HG03139 (cell line): ENCODE measurements around the gene FFAR3.
"Not testable (repeated sequence)": the region's sequence is repeated elsewhere in the genome, so short reads cannot be mapped to it uniquely, and the experiment has no call there.

ENCODE experiments used
- ATAC-seq: cut with Tn5 transposase; IDR thresholded peaks from one replicate; pipeline ENCODE4 v1.9.1; 2021; ENCODE audit not compliant: unreplicated experiment

The FFAR3 gene

GRCh38 chr19:35349614-35350521 is 8.4 kb upstream of the FFAR3 start:
- no peak for ATAC-seq

GRCh38 chr19:35350591-35350990 is 7.7 kb upstream of the FFAR3 start:
- ATAC-seq = no peak

GRCh38 chr19:35351411-35352176 is 6.7 kb upstream of the FFAR3 start:
- ATAC-seq = no peak

GRCh38 chr19:35352177-35352447 is 6.1 kb upstream of the FFAR3 start:
- no peak for ATAC-seq

- ATAC-seq = no peak
These were observed 5.6 kb upstream of the FFAR3 start for GRCh38 chr19:35352448-35353304.

GRCh38 chr19:35353635-35354034 is 4.6 kb upstream of the FFAR3 start:
- no peak for ATAC-seq

- no peak for ATAC-seq
These were observed 3.4 kb upstream of the FFAR3 start for GRCh38 chr19:35354898-35355297.

- ATAC-seq = no peak
These were observed 2.3 kb upstream of the FFAR3 start for GRCh38 chr19:35355791-35356460.

GRCh38 chr19:35358834-35359233 is 574 bp downstream of the FFAR3 start:
- not testable (repeated sequence) for ATAC-seq

- not testable (repeated sequence) for ATAC-seq
These were observed 1.1 kb downstream of the FFAR3 start for GRCh38 chr19:35359395-35359794.

GRCh38 chr19:35360081-35360480 is 1.8 kb downstream of the FFAR3 start:
- not testable (repeated sequence) for ATAC-seq

- ATAC-seq = no peak
These were observed 2.7 kb downstream of the FFAR3 start for GRCh38 chr19:35360880-35361420.

GRCh38 chr19:35362261-35363000 is 4.2 kb downstream of the FFAR3 start:
- ATAC-seq = no peak

- no peak for ATAC-seq
These were observed 4.8 kb downstream of the FFAR3 start for GRCh38 chr19:35363001-35363590.

GRCh38 chr19:35363711-35364425 is 5.6 kb downstream of the FFAR3 start:
- ATAC-seq = no peak

- ATAC-seq = no peak
These were observed 7.0 kb downstream of the FFAR3 start for GRCh38 chr19:35365303-35365702.

- ATAC-seq = no peak
These were observed 10.1 kb downstream of the FFAR3 start for GRCh38 chr19:35368378-35368777.

- ATAC-seq = no peak
These were observed 11.3 kb downstream of the FFAR3 start for GRCh38 chr19:35369522-35369921.

GRCh38 chr19:35370722-35371121 is 12.5 kb downstream of the FFAR3 start, which contains the start of gene GPR42:
Gene GPR42, plus strand, starts transcription at chr19:35371068. Its CDS starts 292 bp downstream, at chr19:35371360.
- ATAC-seq = no peak
